AG09309 (cell line): Measurements from ENCODE around the gene ABR.

Experiments used
- DNase-seq: peaks from one replicate; pipeline ENCODE4 v3.0.0-alpha.2; 2010; ENCODE audit warnings: low read depth
- H3K4me3 ChIP-seq: 2 replicates; pipeline ENCODE4 v1.5.1; 2011; ENCODE audit warnings: mild to moderate bottlenecking, low read depth, low read length, moderate library complexity; ENCODE audit not compliant: control insufficient read depth
- TF ChIP-seq, protein P1 (sequence below): IDR thresholded peaks from 2 replicates; pipeline ENCODE4 v1.5.1; 2011; ENCODE audit warnings: mild to moderate bottlenecking, low read depth, low read length, inconsistent platforms; ENCODE audit not compliant: insufficient read depth, control insufficient read depth; ENCODE audit errors: missing control alignments

Gene ABR

DNA sequence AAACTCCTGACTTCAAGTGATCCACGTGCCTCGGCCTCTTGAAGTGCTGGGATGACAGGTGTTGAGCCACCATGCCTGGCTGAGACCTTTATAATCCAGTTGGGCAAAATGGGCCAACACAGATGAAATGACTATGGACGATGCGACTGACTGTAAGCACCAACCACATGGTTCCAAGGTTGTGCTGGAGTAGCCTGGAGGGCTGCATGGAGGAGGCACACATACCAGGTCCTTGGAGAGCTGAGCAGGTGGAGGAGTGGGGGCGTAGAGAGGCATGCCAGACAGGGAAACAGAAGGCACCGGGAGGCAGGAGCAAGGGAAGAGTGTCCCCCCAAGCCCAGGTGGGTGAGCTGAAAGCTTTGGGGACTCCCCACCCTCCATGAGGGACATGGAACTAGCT, 85.2 kb downstream of the ABR start:
- H3K4me3 ChIP-seq = no peak overlapping the region
- TF ChIP-seq, protein P1, sequence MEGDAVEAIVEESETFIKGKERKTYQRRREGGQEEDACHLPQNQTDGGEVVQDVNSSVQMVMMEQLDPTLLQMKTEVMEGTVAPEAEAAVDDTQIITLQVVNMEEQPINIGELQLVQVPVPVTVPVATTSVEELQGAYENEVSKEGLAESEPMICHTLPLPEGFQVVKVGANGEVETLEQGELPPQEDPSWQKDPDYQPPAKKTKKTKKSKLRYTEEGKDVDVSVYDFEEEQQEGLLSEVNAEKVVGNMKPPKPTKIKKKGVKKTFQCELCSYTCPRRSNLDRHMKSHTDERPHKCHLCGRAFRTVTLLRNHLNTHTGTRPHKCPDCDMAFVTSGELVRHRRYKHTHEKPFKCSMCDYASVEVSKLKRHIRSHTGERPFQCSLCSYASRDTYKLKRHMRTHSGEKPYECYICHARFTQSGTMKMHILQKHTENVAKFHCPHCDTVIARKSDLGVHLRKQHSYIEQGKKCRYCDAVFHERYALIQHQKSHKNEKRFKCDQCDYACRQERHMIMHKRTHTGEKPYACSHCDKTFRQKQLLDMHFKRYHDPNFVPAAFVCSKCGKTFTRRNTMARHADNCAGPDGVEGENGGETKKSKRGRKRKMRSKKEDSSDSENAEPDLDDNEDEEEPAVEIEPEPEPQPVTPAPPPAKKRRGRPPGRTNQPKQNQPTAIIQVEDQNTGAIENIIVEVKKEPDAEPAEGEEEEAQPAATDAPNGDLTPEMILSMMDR = no peak
- no peak for DNase-seq

DNA sequence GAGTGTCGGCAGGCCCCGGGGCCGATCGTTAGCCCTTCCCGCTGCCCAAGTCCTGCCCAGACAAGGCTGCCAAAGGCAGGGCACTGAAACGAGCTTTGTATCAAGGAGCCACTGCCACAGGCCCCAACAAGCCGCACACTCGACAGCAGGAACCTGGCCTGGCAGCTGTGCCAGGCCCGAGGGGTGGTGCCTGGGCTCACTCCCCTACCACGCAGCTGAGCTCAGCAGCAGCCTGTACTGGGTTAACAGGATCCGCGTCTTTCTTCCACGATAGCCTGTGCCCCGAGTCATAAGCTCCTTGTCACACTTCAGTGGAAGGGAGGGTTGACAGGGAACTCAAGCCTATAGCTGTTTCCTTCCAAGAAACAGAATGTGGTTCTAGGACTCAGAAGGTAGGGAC, 87.9 kb downstream of the ABR start:
- no peak for DNase-seq
- TF ChIP-seq, protein P1 = no peak

DNA sequence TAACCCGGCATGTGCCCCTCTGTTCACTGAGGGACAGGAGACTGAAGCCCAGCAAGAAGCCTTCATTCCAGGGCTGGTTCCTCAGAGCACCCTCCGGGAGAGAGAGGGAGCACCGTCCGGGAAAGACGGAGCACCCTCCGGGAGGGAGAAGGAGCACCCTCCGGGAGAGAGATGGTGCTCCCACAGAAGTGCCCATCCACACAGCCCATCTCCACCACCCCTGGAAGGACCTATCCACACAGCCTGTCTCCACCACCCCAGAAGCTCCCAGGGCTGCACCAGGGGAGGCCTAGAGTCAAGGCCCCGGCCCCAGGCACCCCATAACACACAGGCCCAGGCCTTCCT, 88.6 kb downstream of the ABR start:
- TF ChIP-seq, protein P1 = no peak
- no peak for DNase-seq
- H3K4me3 ChIP-seq = no peak overlapping the region

More for the DNA sequence above, 87.9 kb downstream of the ABR start:
- no peak overlapping the region for H3K4me3 ChIP-seq

DNA sequence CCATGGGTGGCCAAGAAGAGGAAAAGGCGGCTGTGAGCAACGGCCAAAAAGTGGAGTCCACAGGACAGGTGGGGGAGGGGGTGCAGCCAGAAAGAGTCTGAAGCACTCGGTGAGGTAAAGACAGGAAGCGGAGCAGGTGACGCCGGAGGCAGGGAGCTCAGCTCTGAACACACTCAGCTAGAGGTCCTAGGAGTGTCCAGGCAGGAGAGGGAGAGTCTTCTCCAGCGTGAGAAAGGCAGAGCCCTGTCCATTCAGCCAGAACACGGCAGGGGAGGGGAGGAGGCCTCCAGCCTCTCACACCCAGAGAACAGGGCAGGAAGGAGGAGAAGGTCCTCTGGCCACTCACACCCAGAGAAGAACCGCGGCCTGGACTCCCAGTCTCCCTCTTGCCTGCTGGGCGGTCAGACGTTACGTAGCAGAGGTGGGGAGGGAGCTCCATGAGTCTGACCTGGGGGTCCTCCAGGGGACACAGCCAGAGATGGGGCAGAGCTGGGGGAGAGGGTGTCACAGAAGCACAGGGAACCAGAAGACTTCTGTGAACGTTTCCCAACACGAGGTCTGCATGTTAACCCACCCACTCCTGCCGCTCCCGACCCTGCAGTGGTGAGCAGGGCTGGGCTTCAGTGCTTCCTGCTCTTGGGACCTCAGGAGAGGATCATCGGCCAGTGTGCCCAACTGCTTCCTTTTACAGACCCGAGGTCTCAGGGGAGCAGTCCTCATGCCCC, 89.2 kb downstream of the ABR start:
- no peak overlapping the region for H3K4me3 ChIP-seq
- TF ChIP-seq, protein P1 = no peak
- no peak for DNase-seq

DNA sequence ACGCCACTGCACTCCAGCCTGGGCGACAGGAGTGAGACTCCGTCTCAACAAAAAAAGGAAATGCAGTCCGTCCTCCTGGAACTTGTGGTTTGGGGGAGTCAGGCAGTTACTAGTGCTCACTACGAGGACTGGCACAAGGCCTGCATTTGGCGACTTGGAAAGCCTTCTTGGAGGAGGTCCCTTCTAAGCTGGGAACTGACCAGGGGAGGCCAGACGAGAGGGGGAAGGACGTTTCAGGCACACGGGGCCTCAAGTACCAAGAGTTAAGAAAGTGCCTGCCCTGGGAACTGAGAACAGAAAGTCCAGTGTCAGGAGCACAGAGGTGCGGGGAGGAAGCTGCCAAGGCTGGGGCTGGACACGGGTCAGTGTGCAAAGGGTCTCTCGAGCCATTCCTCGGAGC, 89.9 kb downstream of the ABR start:
- TF ChIP-seq, protein P1 = no peak
- H3K4me3 ChIP-seq = no peak overlapping the region
- no peak for DNase-seq

DNA sequence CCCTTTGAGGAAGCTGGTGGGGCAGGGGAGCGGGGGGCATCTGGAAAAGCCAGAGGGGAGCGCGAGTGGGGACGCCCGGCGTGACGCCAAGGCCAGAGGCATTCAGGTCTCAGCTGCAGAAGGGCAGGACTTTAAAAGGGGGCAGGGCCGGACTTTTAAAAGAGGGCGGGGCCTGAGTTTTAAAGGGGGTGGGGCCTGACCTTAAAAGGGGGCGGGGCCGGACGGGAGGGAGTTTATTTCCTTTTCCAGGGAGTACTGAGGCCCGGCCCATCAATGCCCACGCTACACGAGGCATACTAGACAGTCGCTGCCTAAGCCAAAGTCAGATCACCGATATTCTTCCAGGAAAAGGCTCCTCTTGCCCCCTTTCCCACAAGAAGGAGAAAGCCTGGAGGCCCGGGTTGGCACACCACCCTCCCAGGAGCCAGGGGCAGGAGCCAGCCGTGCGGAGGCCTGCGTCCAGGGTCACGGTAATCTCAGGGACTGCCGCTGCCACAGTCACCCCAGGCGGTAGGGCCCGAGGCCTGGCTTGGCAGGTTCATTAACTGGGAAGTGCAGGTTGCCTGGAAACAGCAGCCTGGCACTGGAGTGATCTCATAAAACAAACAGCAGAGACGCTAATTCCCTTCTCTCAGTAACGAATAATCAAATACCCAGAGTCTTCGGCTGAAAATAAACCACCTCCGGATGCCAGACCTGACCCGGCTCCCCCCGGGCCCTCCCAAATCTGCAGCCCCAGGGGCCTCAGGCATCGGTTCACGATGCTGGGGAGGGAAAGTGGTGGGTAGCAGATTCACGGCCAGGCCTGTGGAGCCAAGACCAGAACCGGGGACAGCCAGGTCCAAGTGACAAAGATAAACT, 92.2 kb downstream of the ABR start:
- no peak overlapping the region for H3K4me3 ChIP-seq
- DNase-seq = no peak
- TF ChIP-seq, protein P1 = no peak
